HG03469 (cell line): ENCODE results near the gene TSPAN15.

ENCODE experiments used
- ATAC-seq: cut with Tn5 transposase; IDR thresholded peaks from one replicate; pipeline ENCODE4 v1.9.1; 2021; ENCODE audit warnings: mild to moderate bottlenecking, moderate library complexity, moderate number of reproducible peaks; ENCODE audit not compliant: unreplicated experiment

The TSPAN15 gene

DNA sequence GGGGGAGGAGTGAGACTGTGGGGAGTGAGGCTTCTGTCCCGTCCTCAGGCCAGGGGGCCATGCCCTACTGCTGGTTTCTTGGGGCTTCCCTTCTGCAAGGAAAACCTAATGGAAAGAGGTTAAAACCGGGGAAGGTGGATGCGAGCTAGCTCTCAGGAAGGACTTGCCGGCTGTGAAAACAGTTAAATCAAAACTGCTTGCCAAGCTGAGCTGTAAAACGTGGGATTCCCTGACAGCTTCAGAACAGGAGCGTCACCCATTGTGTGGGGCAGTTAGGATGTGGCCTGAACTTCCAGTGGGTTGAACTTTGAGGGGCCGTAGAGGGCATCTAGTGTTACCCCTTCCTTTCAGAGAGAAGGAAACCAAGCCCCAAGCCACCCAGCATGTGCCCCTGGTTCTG lies 13.1 kb downstream of the TSPAN15 start:
- ATAC-seq, result no peak

DNA sequence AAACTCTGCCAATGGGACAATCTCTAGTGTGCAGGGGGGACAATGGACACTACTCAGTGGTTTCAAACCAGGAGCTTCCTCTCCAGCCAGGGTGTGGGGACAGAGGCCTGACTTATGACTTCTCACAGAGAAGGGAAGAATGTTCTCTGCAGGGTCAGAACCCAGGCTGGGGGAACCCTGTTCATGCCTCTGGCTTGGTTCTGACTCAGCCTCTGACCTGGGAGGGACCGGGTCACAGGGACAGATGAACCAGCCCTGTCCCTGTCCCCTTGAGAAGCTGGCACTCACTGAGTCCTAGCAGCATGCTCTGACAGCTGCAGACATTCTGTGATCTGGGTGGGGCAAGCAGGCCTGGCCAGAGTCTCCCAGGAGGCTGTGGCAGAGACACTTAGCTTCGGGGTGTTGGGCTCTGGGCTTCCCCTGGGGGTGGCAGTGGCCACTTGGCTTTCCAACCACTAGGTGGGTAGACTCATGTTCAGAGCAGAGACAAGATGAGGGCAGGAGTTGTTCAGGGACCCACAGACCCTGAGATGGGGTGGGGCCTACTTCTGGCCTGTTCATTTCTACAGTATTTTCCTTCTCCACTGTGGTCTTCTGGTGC lies 13.6 kb downstream of the TSPAN15 start:
- no peak for ATAC-seq

DNA sequence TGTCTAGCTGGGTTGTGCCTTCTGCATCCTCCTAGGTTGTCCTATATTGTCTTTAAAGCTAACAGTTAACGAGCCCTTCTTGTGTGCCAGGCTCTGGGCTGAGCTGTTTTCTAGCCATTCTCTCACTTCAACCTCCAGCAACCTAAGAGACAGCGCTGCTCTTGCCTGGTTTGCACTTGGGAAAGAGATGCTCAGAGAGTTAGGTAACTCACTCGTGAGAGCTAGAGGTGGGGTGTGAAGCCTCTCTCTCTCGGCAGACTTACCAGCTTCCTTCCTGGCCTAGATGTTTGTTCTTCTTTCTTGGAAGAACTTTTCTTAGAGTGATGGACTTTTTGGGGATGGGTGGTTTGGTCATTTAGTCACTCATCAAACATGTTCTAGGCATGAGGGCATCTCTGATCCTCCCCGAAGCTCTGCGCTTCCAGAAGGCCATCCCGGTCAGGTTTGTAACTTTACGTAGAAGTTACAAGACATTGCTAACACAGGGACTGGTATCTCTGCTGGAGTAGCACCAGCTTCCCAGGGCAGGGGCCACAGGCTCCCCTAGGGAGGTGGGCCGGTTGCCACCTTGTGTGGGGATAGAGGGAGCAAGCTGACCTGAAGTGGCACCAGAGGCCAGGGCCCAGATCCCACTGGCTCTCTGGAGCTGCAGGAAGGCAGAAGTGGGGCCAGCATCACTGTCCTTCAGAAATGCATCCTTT lies 14.3 kb downstream of the TSPAN15 start:
- ATAC-seq, result no peak

DNA sequence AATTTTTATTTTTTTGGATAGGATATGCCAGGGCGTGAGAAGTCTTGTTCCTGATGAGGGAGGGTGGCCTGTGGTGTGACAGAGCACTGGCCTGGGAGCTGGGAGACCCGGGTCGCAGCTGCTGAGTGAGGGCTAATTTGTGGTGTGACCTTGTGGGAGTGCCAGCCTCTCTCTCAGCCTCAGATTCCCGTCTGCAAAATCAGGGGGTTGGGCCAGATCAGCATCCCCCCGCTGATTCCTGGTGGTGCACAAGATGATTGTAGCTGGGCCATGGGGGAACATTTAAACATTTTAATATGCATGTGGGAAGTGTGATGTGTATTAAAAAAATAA lies 14.9 kb downstream of the TSPAN15 start:
- ATAC-seq, result no peak

DNA sequence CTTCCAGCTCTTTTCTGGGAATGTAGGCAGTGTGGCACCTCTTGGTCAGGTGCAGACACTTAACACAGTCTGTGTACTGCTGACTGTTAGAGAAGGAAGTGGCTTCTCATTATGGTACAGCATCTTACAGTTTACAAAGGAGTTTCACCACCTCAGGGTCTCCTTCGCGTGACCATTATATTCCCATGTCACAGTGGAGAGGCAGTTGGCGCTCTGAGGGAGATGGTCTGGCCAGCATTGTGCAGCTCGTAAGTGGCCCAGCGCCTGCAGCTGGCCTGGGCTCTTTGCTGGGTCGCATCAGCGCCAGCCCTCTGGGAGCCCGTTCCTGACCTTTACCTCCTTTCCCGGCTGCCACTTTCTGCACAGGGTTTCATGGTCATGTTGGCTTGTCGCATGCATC lies 15.4 kb downstream of the TSPAN15 start:
- ATAC-seq, result no peak

DNA sequence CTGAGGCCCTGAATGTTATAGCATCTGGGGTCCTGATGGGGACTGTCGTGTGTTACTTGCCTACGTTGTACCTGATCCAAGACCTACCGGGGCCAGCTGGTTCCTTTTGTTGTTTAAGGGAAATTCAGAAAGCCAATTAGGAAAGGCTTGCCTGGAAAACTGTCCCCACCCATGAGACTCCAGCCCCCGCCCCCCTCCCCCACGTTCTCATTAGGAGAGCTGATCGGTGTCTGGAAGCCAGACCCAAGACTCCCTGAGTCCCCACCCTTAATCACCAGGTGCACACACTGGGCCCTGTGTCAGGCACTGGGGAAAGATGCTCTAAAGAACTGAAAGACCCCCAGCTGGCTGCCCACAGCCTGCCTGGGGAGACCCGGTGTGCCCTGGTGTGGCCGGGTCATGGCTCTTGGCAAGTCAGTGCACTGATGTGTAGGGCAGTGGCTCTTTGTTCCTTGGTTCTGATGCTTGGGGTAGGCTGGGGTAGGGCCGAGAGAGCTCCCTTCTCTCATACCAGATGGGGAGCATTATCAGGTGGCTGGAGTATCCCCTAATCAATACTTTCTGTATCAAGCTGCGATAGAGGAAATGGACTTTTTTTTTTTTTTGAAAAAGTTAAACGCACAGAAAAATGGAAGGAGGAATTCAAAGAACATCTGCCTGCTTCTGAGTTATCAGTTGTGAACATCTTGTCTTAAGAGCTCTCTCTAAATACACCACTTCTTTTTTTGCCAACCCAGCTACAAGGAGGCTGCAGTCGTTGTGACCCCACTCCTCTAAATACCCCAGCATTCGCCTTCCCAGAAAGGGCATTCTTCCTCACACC lies 16.9 kb downstream of the TSPAN15 start:
- ATAC-seq, result no peak

DNA sequence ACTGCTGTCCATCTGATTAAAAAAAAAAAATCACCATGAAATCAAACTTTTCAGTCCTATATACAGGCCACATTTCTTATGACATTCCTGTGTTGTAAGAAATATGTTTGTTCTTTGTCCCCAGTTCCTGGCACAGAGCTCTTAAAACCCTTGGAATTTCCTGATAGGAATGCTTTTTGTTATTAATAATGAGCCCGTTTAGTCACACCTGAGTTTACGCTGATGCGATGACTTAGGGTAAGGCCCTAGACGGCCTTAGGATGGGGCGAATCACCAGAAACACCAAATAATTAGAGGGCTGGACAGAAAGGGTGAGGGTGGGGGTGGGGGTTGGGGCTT lies 17.5 kb downstream of the TSPAN15 start:
- no peak for ATAC-seq

DNA sequence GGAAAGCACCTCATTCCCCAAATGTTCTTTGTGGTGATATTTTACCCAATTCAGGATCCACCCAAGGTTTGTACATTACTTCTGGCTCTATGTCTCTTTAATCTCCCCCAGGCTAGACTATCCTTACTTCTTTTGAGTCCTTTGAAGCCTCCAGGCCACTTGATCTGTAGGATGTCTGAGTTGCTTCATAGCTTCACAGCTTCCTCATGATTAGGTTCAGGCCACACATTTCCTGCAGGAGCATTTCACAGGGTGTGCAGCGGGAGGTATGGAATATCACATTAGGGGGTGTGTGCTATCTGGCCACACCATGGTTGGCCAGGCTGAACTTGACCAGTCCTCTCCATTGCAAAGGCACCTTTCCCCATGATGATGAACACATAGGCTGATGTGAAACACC lies 18.7 kb downstream of the TSPAN15 start:
- no peak for ATAC-seq

DNA sequence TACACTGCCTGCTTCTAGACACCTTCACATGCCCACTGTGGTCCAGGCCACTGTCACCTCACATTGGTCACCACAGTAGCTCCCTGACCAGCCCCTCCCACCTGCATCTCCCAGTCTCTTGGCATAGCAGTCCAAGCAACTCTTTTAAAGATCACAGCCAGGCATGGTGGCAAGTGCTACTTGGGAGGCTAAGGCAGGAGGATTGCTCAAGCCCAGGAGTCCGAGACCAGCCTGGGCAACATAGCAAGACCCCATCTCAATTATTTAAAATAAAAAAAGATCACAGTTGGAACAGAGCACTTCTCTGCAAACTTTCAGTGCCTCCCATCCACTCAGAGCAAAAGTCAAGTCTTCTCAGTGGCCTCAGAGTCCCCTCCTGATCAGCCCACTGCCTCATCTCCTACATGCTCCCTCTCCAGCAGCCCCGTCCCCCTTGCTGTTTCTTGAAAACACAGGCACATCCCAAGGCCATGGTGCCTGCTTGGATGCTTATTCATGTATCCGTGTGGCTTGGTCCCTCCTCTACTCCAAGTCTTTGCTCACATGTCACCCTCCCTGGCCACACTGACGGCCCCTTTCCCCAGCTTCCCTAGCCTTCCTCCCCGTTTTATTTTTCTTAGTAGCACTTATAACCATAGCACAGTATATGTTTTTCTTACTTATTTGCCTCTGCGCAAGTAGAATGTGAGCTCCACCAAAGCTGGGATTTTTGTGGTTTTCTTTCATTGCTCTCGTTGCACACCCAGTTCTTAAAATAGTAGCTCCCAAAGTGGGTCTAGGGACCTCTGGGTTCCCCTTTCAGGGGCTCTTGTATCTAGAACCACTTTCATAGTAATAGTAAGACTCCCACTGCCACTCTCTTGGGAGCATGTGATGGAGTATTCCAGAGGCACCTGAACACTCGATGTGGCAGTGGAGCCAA lies 19.5 kb downstream of the TSPAN15 start:
- no peak for ATAC-seq

DNA sequence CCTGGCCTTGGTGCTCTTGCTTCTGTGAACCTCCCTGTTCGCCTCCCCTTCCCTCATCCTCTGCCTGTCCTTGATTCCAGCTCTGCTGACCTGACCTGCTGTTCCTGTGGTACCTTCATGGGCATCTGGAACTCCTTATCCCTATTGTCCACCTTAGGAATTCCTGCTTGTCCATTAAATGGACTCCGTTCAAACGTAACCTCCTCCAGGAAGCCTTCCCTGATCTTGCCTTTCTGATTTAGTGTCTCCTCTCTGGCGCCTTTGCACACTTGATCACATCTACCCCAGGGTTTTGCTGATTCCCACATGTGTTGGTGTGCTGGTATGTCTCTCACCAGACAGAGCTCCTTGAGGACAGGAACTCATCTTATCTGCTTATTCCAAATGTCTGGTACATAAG lies 20.9 kb downstream of the TSPAN15 start:
- no peak for ATAC-seq

DNA sequence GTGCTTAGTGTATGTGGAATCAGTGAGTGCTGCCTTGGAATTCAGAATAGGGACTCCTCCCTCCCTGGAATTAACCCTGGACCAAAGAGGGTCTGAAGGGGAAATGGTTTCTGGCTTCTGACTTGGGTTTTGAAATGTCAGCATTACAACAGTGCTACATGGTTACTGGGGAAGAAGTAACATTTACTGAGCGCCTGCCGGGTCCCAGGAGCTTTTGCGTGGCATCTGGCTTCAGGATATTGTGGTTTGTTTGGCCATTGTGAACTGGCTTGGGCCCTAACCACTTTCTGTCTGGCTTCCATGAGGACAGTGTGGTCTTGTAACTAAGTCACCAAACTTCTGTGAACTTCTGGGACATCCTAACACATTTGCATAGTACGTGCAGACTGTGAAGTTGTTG lies 21.3 kb downstream of the TSPAN15 start:
- no peak for ATAC-seq

DNA sequence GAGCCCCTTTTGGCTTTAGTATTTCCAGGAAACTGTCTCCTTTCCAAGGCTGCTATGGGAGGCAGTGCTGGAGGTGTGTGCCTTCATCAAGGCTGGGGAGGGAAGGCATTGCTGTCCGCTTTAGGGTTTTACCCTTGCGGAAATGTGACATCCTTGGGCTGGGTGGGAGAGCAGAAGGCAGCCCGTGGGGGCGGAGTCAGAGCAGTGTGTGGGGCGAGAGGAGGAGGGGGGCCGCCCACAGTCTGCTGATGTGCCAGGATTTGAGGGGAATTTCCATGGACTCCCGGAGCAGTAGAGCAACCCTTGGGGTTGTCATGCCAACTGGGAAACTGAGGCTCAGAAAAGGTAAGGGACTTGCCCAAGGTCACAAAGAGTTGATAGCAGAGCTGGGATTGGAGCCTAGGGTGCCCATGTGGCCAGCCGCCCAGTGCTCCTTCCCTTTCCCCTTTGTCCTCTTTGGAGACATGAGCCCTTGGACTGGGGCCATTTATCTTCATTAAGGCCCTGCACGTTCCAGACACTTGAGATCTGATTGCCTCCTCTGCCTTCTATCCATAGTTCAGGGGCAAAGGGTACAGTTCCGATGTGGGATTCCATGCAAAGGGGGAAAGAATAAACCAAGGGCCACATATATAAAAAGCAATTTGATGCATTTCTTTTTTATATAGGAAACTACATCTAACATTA lies 22.2 kb downstream of the TSPAN15 start:
- ATAC-seq, result no peak

DNA sequence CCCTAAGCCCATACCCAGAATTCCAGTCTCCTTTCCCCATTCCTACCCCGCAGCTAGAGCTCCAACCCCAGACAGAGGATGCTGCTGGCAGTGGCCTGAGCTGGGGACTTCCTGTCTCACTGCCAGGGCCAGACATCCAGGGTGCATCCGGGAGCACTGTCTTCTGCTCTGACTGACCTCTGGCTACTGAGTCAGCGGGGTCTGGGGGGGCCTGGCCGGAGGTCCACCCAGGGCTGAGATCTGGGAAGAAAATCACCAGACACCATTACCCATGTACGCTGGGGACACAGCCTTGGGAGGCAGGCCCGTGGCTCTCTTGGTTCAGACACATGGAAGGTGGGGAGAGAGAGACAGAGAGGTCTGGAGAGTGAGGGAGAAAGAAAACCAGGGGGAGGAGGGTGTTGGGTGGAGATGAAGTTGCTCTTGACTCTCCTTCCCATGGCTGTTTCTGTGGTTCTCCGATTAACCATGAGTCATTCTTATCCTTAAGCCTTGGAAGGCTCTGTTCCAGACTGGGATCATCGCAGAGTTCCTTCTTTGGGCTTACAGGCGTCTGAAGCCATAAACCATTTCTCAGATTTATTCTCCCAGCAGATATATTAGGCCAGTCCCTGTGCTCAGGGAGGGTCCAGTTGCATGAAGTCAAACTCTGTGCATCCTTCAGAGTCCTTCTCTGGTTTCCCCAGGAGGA lies 23.6 kb downstream of the TSPAN15 start:
- no peak for ATAC-seq

DNA sequence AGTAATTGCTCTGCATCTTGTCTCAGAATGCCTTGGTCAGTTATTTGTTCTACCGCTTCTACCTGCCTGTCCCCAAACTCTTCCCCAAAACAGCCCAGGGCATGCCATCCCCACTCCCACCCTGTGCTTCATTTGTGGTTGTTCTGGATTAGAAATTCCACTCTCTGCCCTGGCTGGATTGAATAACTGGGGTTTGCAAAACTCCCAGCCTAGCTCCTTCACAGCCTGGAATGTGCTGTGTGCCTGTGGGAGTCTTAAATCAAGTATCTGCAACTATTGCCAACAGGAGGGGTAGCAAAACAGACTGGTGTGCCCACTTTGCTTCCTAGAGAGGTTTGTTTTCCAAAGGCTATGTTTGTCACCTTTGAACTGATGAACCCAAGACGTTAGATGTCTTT lies 24.2 kb downstream of the TSPAN15 start:
- ATAC-seq, result no peak

DNA sequence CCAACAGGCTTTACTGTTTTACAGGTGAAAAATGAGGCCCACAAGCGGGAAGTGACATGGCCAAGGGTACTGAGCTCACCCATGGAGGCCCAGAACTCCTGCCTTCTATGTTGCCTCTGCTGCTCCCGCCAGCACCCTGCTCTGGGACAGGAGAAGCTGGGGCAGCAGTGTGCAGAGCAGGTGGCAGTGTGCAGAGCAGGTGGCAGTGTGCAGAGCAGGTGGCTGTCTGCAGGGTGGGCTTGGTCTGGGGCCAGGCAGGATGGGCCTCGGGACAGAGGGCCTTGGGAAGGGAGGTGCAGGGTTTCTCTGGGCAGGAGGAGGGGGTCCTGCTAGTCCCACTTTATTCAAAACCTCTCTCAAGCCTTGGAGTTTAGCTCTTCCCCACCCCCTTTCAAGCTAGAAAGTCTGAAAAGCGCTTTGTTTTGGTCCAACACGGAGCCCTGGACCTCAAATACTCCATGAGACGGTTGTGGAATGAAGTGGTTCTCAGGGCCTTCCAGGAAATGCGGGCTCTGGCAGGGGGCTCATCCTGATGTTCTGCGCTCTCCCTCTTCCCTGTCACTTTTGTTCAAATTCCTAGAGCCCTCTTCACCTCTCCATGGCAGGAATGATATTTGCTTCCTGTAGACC lies 26.8 kb downstream of the TSPAN15 start:
- ATAC-seq, result no peak

DNA sequence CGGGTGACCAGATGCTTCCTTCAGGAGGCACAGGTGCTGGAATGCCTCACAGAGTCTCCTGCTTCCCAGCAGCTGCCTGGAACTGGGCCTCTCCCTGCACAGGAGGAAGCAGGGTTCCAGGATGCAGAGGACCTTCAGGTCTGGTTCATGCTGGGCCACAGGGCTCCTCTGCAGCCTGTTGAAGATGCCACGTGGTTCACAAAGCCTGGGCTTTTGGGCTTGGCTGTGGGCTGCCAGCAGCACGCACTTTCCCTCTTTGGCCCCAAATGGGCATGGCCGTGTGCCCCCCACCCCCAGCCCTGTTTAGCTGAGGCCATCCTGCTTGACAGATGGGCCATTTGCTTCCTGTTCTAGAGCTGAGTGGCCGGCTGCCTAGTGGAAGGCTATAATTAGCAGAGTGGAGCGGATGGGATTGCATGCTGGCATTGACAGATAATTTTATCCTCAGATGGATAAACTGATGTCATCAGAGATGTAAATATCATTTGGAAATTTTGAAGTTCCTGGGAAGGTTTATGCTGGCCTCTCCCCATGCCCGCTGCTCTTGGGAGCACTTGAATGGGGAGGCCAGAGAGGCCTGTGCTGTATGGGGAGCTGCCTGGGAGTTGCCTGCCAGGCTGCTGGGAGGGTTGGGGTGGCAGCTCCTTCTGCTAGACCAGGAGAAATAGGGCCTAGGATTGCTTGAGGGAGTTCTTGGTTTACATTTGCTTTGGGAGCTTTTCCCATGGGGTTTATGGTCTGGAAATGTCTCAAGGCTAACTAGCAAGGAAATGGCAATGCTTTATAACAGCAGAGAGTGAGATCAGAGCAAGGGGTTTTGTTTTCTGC lies 28.2 kb downstream of the TSPAN15 start:
- ATAC-seq, result no peak

DNA sequence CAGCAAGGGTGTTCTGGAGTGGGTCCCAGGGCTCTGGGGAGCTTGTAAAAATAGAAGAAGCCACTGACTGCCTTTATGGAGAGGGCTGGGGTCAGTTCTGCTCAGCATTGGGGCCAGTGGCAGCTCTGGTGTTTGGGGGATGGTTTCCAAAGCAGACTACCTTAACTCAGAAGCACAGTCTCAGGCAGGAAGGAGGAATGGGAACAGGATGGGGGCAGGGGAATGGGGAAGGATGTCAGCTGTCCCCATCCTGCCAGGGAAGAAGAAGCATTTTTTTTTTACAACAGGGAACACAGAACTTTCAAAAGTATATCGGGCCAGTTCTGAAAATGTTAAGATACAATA lies 28.8 kb downstream of the TSPAN15 start:
- ATAC-seq, result no peak

DNA sequence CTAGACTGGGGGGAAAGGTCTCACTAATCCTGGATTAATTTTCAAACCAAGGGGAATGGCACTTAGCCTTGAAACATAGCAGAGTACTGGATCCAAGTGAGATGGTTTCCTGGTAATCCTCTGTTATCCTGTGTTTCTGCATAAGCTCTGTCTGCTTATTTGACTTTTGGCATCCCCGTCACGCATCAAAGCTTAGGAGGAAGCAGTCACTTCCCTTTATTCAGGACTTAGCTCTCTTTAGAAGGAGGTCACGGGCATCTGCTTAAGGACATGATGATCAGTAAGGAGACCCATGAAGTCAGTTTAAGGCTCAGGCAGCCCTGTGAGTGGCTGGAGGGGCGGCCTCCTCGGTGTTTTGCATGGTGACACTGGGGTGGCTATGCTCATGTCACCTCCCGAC lies 30.0 kb downstream of the TSPAN15 start:
- ATAC-seq, result no peak
